Psoas muscle (tissue), 8 donors: ENCODE results near the gene UNC45B. TPM values are rescaled to one million over a fixed set of nuclear protein-coding genes. Genes with fewer than 3 reads are reported as not detected.
A peak's percentile ranks its signal among the peaks of the same experiment; 100 is the strongest.

Experiments used
- ATAC-seq, 4 donors: fragments of 200-7000 bp; cut with Tn5 transposase; one replicate each; pipeline ENCODE4 v1.9.1; 2020; ENCODE audit warnings: moderate library complexity in 3 of 4, mild to moderate bottlenecking in 2 of 4
- DNase-seq, 2 donors: peaks; one replicate each; pipeline ENCODE4 v3.0.0-alpha.2; 2020
- H3K27ac ChIP-seq: fragments of 200-600 bp; one replicate; pipeline ENCODE4 v1.8.0; 2022
- H3K27me3 ChIP-seq, 3 donors: fragments of 200-600 bp in 1 of 3; one replicate each; pipeline versions ENCODE4 v1.6.1 to v1.8.0; 2013 to 2022; ENCODE audit warnings: low read length in 2 of 3, mild to moderate bottlenecking in 2 of 3, moderate library complexity in 1 of 3; ENCODE audit not compliant: insufficient read depth in 3 of 3
- H3K36me3 ChIP-seq, 2 donors: fragments of 200-600 bp in 1 of 2; one replicate each; pipeline versions ENCODE4 v1.6.1 to v1.8.0; 2013 to 2022; ENCODE audit warnings: low read depth in 1 of 2, mild to moderate bottlenecking in 1 of 2, moderate library complexity in 1 of 2; ENCODE audit not compliant: insufficient read depth in 1 of 2
- H3K4me1 ChIP-seq: fragments of 200-600 bp; one replicate; pipeline ENCODE4 v1.8.0; 2022
- H3K4me3 ChIP-seq: fragments of 200-600 bp; one replicate; pipeline ENCODE4 v1.8.0; 2022; ENCODE audit warnings: mild to moderate bottlenecking
- H3K9me3 ChIP-seq: fragments of 200-600 bp; one replicate; pipeline ENCODE4 v1.8.0; 2022
- WGBS, 3 donors: extraction: QIAGEN DNeasy Blood & Tissue Kit; methylation state at CpG; one replicate each; pipeline versions ENCODE4 v1.1.6 to v1.1.7; 2013; 5-methylcytosine and 5-hydroxymethylcytosine counted together
- intact Hi-C, 2 donors: fragments of 100-400 bp; cut with DNase I; formaldehyde crosslinking; loops; one replicate each; pipeline versions ENCODE4 v1.11.0 to v1.14.2; 2022
- polyA plus RNA-seq, 3 donors: library from polyadenylated mRNA; stranded (reverse); fragments of 200-250 nt; gene quantifications; one replicate each; pipeline ENCODE4 v1.2.3, GENCODE V29; 2013
- total RNA-seq, 4 donors: library from RNA; stranded (reverse); fragmentation: NEBNext Ultra II Directional in 2 of 4; extraction: Animal tissue kit (Norgen Biotek cat#: 25700) in 2 of 4; gene quantifications; one replicate each; pipeline versions ENCODE4 v1.2.1 to v1.2.4, GENCODE V29; 2021 to 2023
- TF ChIP-seq, protein P1 (sequence below): fragments of 200-600 bp; IDR thresholded peaks from one replicate; pipeline ENCODE4 v1.8.0; 2022; ENCODE audit warnings: antibody characterized with exemption
- donor health status: healthy with polysubstance abuse.
- donor health status: DM: no; HTN: no; CAD: no; lungs with moderate emphysema.
- donor health status: Bipolar disorder and iron deficiency.
- donor health status: healthy.
- donor health status: DM: yes; HTN: yes; CAD: no.
- donor health status: DM: no; HTN: no; CAD: no.
- donor health status: DM: no; HTN: no; CAD: no.
- donor health status: DM: yes; HTN: yes; CAD: no.

Gene UNC45B
- total and polyA plus RNA-seq, 7 donors, result 6.2 to 395 (median 109) TPM

DNA sequence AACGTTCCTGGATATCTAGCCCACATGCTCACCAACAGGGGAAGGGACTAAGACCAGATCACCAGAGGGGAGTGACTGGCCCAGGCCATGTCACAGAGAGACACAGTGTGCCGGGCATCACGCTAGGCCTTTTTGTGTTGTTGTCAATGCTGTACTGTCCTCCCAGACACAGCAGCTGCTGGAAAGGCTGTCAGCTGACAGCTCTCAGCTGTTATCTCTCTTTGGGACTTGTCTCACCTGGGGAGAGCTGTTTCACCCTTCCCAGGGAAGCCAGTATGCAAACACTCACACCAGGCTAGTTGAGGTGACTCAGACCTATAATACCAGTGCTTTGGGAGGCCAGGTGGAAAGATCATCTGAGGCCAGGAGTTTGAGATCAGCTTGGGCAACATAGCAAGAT, 19.4 kb downstream of the UNC45B start:
- no peak for ATAC-seq
- WGBS, 3 donors, result 34 to 51% (median 46%) methylated on average over 3 of the region's 3 CpGs

DNA sequence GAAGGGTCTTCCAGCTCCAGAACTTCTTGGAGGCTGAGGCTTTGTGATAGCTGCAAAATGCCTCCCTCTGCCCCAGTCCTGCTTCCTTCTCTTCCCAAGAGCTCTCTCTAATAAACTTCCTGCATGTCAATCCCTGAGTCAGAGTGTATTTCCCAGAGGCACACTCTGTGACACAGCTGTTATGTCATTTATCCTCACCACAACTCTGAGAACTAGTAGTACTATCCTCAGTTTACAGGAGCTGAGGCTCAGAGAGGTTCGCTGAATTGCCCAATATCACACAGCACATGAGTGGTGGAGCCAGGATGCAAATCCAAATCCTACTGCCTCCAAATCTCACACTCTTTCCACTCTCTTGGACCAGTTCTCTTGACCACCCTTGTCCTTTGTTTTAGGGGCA, 20.0 kb downstream of the UNC45B start:
- Histone ChIP-seq H3K36me3 (peaks cover 0 to 100% of the 10 kb centered on the region in 2 donors), H3K9me3 (no peaks in the 10 kb centered on the region), H3K27ac (no peak overlapping the region), H3K4me3 (no peak overlapping the region), H3K27me3 (no peaks in the 10 kb centered on the region), H3K4me1 (no peaks in the 10 kb centered on the region)
- 61 to 86% (median 75%) methylated on average over 1 of the region's 1 CpG for WGBS, 3 donors
- intact Hi-C loops, result no loop called here
- DNase-seq, result no peak
- peak; percentile 25 to 56 (median 35) for ATAC-seq
- TF ChIP-seq, protein P1, sequence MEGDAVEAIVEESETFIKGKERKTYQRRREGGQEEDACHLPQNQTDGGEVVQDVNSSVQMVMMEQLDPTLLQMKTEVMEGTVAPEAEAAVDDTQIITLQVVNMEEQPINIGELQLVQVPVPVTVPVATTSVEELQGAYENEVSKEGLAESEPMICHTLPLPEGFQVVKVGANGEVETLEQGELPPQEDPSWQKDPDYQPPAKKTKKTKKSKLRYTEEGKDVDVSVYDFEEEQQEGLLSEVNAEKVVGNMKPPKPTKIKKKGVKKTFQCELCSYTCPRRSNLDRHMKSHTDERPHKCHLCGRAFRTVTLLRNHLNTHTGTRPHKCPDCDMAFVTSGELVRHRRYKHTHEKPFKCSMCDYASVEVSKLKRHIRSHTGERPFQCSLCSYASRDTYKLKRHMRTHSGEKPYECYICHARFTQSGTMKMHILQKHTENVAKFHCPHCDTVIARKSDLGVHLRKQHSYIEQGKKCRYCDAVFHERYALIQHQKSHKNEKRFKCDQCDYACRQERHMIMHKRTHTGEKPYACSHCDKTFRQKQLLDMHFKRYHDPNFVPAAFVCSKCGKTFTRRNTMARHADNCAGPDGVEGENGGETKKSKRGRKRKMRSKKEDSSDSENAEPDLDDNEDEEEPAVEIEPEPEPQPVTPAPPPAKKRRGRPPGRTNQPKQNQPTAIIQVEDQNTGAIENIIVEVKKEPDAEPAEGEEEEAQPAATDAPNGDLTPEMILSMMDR, result no peak

More for the DNA sequence above, 19.4 kb downstream of the UNC45B start:
- Histone ChIP-seq H3K27me3 (no peaks in the 10 kb centered on the region), H3K36me3 (peaks cover 0 to 100% of the 10 kb centered on the region in 2 donors), H3K9me3 (no peaks in the 10 kb centered on the region), H3K4me3 (no peak overlapping the region), H3K4me1 (no peaks in the 10 kb centered on the region), H3K27ac (no peak overlapping the region)
- DNase-seq, result no peak
- TF ChIP-seq, protein P1, result no peak
- intact Hi-C loops, result no loop called here

DNA sequence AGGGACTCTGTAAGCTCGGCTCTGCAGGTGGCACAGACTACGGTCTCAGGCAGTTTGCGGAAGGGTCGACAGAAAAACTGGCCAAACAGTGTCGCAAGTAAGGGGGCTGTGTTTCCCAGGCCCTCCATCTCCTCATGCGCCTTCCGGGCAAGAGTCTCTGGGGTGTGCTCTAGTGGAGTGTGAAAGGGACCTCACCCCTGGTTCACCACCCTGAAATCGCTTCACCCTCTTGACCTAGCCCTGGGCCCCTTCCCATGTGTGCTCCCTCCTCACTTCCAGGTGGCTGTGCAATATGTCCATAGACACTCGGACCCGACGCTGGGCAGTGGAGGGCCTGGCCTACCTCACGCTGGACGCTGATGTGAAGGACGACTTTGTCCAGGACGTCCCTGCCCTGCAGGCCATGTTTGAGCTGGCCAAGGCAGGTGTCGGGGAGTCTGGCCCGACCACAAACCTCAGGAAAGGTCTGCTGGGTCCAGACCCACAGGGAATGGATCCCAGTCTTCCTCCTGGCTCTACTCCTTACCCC, 22.3 kb downstream of the UNC45B start:
- whole genome bisulfite sequencing, 3 donors, result 85 to 87% (median 85%) methylated on average over 17 of the region's 17 CpGs
- peaks cover 0 to 98% of the 10 kb centered on the region in 2 donors for H3K36me3 ChIP-seq
- no peak for ATAC-seq

DNA sequence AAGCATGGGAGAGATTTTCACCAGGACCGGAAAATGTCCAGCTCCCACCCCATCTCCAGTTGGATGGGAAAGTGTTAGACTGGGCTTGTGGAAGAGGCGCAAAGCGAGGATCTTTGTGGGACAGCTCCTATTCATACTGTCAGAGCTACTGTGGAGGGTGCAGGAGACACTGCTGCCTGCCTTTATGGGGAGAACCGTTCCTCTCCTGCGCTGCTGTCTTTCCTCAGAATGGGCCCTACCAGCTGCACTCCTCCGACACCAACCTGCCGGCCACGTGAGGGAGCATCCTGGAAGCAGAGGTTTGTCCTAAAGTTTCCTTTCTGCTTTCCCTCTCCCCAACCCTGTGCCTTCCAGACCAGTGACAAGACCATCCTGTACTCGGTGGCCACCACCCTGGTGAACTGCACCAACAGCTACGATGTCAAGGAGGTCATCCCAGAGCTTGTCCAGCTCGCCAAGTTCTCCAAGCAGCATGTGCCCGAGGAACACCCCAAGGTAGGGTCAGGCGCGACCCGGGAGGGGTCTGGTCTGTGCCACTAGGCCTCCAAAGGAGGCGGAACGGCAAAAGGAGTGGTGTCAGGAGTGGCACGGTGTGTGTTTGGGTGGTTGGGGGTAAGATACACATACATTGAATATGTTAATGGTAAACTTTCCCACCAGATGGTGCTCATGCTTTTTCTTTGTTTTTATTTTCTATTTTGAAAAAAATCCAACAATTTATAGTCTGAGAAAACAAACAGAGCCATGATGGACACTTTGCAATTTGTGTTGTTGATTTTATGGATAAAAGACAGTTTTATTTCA, 23.6 kb downstream of the UNC45B start:
- H3K4me3 ChIP-seq, result no peak overlapping the region
- ATAC-seq, result peak in 1 of 4 donors; percentile 33
- H3K4me1 ChIP-seq, result no peaks in the 10 kb centered on the region
- no peaks in the 10 kb centered on the region for H3K27me3 ChIP-seq
- peaks cover 5 to 98% of the 10 kb centered on the region in 2 donors for H3K36me3 ChIP-seq
- WGBS, 3 donors, result 71 to 80% (median 78%) methylated on average over 18 of the region's 18 CpGs
- H3K9me3 ChIP-seq, result no peaks in the 10 kb centered on the region
- TF ChIP-seq, protein P1, result no peak
- intact Hi-C loops, result loop anchor here in 1 of 2 donors (5.0 kb wide), 1 partner anchor 361 kb away; no protein-coding TSS in a partner anchor
- H3K27ac ChIP-seq, result no peak overlapping the region
- no peak for DNase-seq

More for the DNA sequence above, 22.3 kb downstream of the UNC45B start:
- no peak for DNase-seq
- Histone ChIP-seq H3K27ac (no peak overlapping the region), H3K27me3 (no peaks in the 10 kb centered on the region), H3K4me1 (no peaks in the 10 kb centered on the region), H3K4me3 (no peak overlapping the region), H3K9me3 (no peaks in the 10 kb centered on the region)
- intact Hi-C loops, result loop anchor here in 1 of 2 donors (5.0 kb wide), 1 partner anchor 362 kb away; no protein-coding TSS in a partner anchor
- TF ChIP-seq, protein P1, result no peak
